Endodermal cell (in vitro differentiated cells): ENCODE data around the gene LZTS2. TPM values are rescaled to one million over a fixed set of nuclear protein-coding genes. Genes with fewer than 3 reads are reported as not detected.
A peak's percentile ranks its signal among the peaks of the same experiment; 100 is the strongest.

ENCODE experiments used
- DNase-seq: peaks from one replicate; pipeline ENCODE4 v3.0.0-alpha.2; 2017
- H3K27ac ChIP-seq: 2 replicates; pipeline ENCODE4 v1.5.1; 2013; ENCODE audit warnings: mild to moderate bottlenecking, low read depth, low read length, moderate library complexity
- H3K27me3 ChIP-seq: 2 replicates; pipeline ENCODE4 v1.6.1; 2013; ENCODE audit warnings: mild to moderate bottlenecking, low read length, moderate library complexity; ENCODE audit not compliant: insufficient read depth, control insufficient read depth, poor library complexity, severe bottlenecking
- H3K36me3 ChIP-seq: 2 replicates; pipeline ENCODE4 v1.7.0; 2013; ENCODE audit warnings: mild to moderate bottlenecking, low read length, moderate library complexity; ENCODE audit not compliant: control insufficient read depth, insufficient read depth
- H3K4me1 ChIP-seq: one replicate; pipeline ENCODE4 v1.7.0; 2013; ENCODE audit warnings: low read length; ENCODE audit not compliant: control insufficient read depth, insufficient read depth
- H3K4me3 ChIP-seq: 2 replicates; pipeline ENCODE4 v1.5.1; 2013; ENCODE audit warnings: mild to moderate bottlenecking, low read length, moderate library complexity
- H3K9ac ChIP-seq: 2 replicates; pipeline ENCODE4 v1.6.1; 2013; ENCODE audit warnings: mild to moderate bottlenecking, low read length, moderate library complexity; ENCODE audit not compliant: poor library complexity, severe bottlenecking; ENCODE audit errors: extremely low read depth
- H3K9me3 ChIP-seq: 2 replicates; pipeline ENCODE4 v1.6.1; 2013; ENCODE audit warnings: mild to moderate bottlenecking, low read length, moderate library complexity; ENCODE audit not compliant: control insufficient read depth
- H3K27ac Mint-ChIP-seq: 2 replicates; pipeline ENCODE4 v1.8.0; 2020; ENCODE audit warnings: mixed read lengths
- H3K27me3 Mint-ChIP-seq: 2 replicates; pipeline ENCODE4 v1.8.0; 2021; ENCODE audit warnings: mild to moderate bottlenecking, mixed read lengths; ENCODE audit not compliant: insufficient read depth
- H3K36me3 Mint-ChIP-seq: 2 replicates; pipeline ENCODE4 v1.8.0; 2020; ENCODE audit warnings: low read depth, mixed read lengths
- H3K4me1 Mint-ChIP-seq: 2 replicates; pipeline ENCODE4 v1.8.0; 2020; ENCODE audit warnings: mixed read lengths
- H3K4me3 Mint-ChIP-seq: 2 replicates; pipeline ENCODE4 v1.8.0; 2020; ENCODE audit warnings: mild to moderate bottlenecking, moderate library complexity, mixed read lengths
- H3K9me3 Mint-ChIP-seq: 2 replicates; pipeline ENCODE4 v1.8.0; 2020; ENCODE audit warnings: mild to moderate bottlenecking, mixed read lengths
- WGBS, 2 experiments: methylation state at CpG; one replicate each; pipeline versions ENCODE4 v1.1.5 to v1.1.7; 2013; ENCODE audit warnings: missing lambda C conversion rate in 2 of 2, mixed read lengths in 1 of 2; ENCODE audit not compliant: insufficient coverage in 1 of 2, insufficient read length in 1 of 2; 5-methylcytosine and 5-hydroxymethylcytosine counted together
- total RNA-seq, 2 donors: library from RNA; stranded (reverse); fragmentation: NEBNext Ultra II Directional in 1 of 2; extraction: Animal tissue kit (Norgen Biotek cat#: 25700) in 1 of 2; gene quantifications; 2 replicates in 1 of 2; 3 replicates in 1 of 2; pipeline ENCODE4 v1.2.1, GENCODE V29; 2021
- TF ChIP-seq, protein P1 (sequence below): fragments of 200-600 bp; sonication (generic); conservative IDR thresholded peaks from 2 replicates; pipeline ENCODE4 v1.5.0; 2021; ENCODE audit warnings: antibody characterized with exemption, mild to moderate bottlenecking

The LZTS2 gene
- total RNA-seq, 2 donors from 2014 or later: 76.8 to 85.9 TPM

DNA sequence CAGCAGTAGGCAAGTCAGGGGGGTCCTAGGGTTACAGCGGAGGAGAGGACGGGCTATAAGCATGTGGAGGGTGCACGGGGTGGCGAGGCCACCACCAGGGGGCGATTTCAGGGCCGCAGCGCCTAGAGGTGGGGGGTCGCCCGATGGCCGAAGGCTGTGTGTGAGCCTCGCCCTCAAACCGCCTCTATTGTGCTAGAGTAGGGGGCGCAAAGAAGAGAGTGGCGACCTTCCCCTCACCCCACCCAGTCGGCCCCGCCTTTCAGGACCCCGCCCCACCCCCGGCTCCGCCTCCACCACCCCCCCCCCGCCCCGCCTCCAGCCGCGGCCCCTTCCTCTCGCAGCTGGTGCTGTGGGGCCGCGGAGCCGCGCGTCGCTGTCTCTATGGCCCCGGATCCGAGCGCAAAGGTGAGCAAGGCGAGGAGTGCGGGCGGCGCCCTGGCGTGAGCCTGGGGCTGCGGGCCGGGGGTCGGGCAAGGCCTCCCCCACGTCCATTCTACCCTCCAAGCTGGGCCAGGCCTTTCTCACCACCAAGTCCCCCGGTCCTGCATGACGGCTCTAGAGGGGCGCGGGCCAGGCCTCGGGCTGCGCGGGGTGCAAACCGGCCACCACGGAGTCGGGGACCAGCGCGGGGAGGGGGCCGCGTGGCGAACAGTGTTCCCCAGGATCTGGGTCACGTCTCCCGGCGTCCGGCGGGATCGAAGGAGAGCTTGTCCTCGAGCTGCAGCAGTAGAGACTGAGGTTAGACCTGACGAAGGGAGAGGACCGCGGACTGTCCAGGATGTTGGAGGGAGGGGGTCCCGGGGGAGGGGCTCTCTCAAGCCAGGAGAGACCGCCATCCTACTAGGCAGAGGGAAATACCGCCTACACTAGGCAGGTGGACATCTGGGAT lies 30.2 kb upstream of the LZTS2 start, which contains the start of gene SEMA4G:
SEMA4G (plus strand) TSS at position 318 of the 889 bp plus-strand sequence. CDS start 3,409 bp downstream, outside the sequence.
- no peaks in the 10 kb centered on the region for H3K27me3 Mint-ChIP-seq
- H3K36me3 ChIP-seq: peaks cover 19% of the 10 kb centered on the region
- TF ChIP-seq, protein P1, sequence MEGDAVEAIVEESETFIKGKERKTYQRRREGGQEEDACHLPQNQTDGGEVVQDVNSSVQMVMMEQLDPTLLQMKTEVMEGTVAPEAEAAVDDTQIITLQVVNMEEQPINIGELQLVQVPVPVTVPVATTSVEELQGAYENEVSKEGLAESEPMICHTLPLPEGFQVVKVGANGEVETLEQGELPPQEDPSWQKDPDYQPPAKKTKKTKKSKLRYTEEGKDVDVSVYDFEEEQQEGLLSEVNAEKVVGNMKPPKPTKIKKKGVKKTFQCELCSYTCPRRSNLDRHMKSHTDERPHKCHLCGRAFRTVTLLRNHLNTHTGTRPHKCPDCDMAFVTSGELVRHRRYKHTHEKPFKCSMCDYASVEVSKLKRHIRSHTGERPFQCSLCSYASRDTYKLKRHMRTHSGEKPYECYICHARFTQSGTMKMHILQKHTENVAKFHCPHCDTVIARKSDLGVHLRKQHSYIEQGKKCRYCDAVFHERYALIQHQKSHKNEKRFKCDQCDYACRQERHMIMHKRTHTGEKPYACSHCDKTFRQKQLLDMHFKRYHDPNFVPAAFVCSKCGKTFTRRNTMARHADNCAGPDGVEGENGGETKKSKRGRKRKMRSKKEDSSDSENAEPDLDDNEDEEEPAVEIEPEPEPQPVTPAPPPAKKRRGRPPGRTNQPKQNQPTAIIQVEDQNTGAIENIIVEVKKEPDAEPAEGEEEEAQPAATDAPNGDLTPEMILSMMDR: peak; percentile 95
- WGBS, 2 experiments: 3 to 4% methylated on average over 21 to 58 of the region's 70 CpGs
- peak within 1 kb of the TSS; percentile 74 for H3K4me3 Mint-ChIP-seq
- H3K27ac ChIP-seq: no peak within 1 kb of the TSS
- H3K4me1 ChIP-seq: peaks cover 18% of the 10 kb centered on the region
- peak; percentile 94 for DNase-seq
- H3K4me3 ChIP-seq: peak within 1 kb of the TSS; percentile 82
- H3K9me3 ChIP-seq: no peaks in the 10 kb centered on the region
- peak within 1 kb of the TSS; percentile 34 for H3K9ac ChIP-seq
- H3K9me3 Mint-ChIP-seq: no peaks in the 10 kb centered on the region
- H3K27ac Mint-ChIP-seq: no peak within 1 kb of the TSS
- H3K27me3 ChIP-seq: no peaks in the 10 kb centered on the region
- peaks cover 19% of the 10 kb centered on the region for H3K36me3 Mint-ChIP-seq
- H3K4me1 Mint-ChIP-seq: peaks cover 33% of the 10 kb centered on the region

DNA sequence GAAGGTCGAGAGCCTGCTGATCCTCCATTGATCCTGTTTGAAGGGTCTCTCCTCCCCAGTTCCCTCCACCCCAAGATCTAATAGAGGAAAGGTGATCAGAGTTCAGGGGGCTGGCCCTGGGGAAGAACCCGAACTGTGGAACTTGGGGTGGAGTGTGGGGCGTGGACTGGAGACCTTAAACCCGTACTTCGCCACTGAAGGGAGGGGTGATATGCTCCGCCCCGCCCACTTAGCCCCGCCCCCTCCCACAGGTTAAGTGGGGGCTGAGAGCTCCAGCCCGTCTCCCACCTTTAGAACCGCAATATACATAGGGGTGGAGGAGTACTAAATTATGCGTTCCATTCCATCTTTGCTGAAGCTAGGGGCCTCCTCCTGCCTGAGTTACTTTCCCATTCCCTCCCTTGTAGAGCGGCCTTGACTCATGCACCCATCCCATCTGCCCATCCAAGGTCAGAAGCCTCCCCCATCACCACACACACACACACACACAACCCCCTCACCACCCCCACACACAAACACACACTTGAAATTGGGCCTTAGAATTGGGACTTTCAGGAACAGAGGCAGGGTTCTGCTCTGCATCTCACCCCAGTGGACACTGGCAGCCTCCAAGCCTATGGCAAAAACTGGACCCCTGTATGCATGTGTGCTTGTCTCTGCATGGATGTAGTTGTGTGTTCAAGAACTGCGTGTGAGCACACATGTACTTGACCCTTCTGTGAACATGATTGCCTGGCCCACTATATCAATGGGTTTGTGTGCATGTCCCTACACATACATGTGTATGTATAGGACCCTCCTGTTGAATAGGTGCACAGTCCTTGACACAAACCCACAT lies 29.3 kb upstream of the LZTS2 start:
- Mint-ChIP-seq H3K36me3 (peaks cover 20% of the 10 kb centered on the region), H3K27me3 (no peaks in the 10 kb centered on the region), H3K27ac (peak overlapping the region; percentile 83), H3K4me1 (peaks cover 33% of the 10 kb centered on the region), H3K9me3 (no peaks in the 10 kb centered on the region), H3K4me3 (peak overlapping the region; percentile 74)
- Histone ChIP-seq H3K27ac (no peak overlapping the region), H3K36me3 (peaks cover 15% of the 10 kb centered on the region), H3K27me3 (no peaks in the 10 kb centered on the region), H3K4me1 (peaks cover 18% of the 10 kb centered on the region), H3K4me3 (peak overlapping the region; percentile 82), H3K9ac (peak overlapping the region; percentile 34), H3K9me3 (no peaks in the 10 kb centered on the region)
- DNase-seq: peak; percentile 86
- TF ChIP-seq, protein P1: no peak
- WGBS, 2 experiments: 19 to 54% methylated on average over 5 to 7 of the region's 13 CpGs
